Measurements from ENCODE around the gene GPR35.
"Not testable (repeated sequence)": the region's sequence is repeated elsewhere in the genome, so short reads cannot be mapped to it uniquely, and the experiment has no call there.

The GPR35 gene

GRCh38 chr2:240642806-240643092 is 17.5 kb downstream of the GPR35 start:
- DNase-seq: no peak

DNA sequence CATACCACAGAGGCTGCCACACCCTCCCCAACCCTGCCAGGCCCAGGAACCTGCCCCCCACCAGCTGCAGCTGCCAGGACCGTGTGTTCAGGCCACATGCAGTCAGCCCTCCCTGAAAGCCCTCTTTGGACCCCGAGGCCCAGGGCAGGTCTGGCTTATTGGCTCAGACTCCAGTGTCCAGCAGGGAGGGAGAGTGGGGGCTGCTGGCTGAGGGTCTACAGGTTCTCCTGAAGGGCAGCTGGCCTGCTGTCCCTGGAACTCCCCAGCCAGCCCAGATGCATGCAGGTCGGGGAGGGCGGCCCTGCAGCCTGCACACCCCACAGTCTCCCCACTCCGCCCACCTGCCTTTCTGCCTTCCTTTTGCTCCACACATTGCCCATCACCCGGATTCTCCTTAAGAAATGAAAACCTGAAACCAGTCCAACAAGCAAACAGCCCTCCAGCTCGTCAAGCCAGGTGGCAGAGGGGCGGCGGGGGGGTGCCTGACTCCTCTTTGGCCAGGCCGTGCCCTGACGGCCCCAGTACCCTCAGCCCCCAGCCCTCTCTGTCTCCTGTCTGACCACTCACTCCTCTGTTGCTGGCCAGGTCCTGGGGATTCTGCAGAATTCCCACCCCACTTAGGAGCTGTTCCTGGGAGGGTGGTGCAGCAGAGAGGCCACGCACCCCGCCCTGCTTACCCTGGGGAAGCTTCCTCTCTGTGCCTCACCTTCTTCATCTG is 18.0 kb downstream of the GPR35 start:
- DNase-seq: no peak

GRCh38 chr2:240643811-240644150 is 18.5 kb downstream of the GPR35 start:
- no peak for DNase-seq

- no peak for DNase-seq
Measured at GRCh38 chr2:240644171-240644651, 18.9 kb downstream of the GPR35 start.

- no peak for DNase-seq
Measured at GRCh38 chr2:240644859-240645301, 19.6 kb downstream of the GPR35 start.

- no peak for DNase-seq
Measured at GRCh38 chr2:240645346-240645745, 20.1 kb downstream of the GPR35 start.

GRCh38 chr2:240645801-240646175 is 20.5 kb downstream of the GPR35 start:
- no peak for DNase-seq

GRCh38 chr2:240646176-240646899 is 21.1 kb downstream of the GPR35 start:
- DNase-seq: no peak

- no peak for DNase-seq
Measured at GRCh38 chr2:240646900-240647502, 21.7 kb downstream of the GPR35 start.

DNA sequence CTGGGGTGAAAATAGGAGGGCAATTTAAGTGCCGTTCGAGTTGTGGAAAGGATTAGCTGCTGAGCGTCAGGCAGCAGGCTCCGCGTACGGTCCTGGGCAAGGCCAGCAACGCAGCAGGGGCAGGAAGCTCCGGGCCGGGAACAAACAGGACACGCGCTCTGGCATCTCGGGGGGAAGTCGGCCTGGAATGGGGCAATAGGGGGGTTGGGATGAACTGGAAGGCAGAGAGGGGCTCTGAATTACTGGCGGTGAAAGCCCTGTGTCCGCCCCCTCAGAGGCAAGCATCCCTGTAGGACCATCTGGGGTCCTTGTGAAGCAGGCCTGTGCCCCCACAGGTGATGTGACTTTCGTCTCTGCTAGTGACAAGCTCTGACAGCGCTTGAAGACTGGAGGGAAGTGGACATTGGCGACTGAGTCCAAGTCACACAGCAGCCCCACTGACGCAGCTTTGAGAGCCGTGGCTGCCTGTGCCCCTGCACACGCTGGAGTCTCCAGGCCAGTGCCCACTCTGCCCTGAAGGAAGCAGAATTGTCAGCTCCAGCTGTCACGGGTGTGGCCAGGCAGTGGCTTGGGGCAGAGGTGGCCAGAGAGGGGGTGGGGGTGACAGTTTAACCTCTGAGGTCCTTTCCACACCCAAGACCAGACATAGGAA is 22.3 kb downstream of the GPR35 start:
- DNase-seq: no peak

DNA sequence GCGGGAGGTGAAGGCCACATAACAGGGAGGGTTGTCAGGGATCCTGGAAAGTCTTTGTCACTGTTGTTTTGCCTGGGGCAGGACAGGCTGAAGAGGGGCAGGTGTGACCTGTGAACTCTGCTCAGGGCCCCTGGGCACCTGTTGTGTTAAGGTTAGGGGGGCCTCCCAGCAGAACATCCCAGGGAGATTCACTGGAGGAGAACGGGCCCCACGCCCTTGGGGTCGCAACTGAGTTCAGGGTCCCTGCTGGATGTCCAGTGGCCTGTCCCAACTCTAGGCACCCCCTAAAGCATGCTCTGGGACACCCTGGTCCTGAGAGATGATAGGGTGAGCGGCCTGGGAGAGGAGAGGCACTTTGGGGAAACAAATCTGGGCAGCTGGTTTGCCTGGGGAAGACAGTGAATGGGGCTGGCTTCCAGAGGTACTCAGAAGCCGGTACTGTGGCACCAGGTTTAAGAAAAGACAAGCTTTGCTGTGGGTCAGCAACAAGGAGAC is 22.9 kb downstream of the GPR35 start:
- DNase-seq: no peak

GRCh38 chr2:240648650-240649275 is 23.5 kb downstream of the GPR35 start:
- DNase-seq: no peak

GRCh38 chr2:240649331-240649730 is 24.1 kb downstream of the GPR35 start:
- no peak for DNase-seq

DNA sequence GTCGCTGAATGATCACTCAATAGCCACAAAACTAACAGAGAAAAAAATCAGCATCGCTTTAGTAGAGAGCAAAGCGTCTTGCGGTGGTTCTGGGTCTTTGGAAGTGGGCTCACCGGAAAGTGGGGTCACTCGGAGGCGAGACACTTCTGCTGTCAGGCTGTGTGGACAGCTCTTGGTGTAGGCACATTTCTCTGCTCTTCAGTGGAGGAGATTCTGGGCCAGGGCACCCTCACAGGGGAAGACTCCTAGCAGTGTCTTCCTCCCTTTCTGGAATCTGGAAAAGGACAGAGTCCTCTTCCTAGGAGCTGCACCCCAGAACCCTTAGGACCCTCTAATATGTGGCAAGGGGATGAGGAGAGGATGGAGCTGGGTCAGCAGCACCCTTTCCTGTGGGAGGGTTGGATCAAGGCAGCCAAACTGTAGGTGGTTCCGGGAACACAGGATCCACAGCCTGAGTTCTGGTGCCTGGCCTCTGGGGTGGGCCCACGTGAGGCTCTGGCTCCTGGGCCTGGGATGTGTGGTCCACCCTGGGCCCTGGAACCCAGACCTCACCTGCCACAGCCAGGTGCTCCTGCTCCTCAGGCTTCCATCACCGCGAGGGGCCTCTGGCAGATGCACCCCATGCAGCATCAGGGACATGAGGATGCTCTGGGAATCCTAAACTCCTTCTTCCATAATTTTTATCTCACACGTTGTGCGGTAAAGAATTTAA is 25.1 kb downstream of the GPR35 start:
- DNase-seq: no peak

DNA sequence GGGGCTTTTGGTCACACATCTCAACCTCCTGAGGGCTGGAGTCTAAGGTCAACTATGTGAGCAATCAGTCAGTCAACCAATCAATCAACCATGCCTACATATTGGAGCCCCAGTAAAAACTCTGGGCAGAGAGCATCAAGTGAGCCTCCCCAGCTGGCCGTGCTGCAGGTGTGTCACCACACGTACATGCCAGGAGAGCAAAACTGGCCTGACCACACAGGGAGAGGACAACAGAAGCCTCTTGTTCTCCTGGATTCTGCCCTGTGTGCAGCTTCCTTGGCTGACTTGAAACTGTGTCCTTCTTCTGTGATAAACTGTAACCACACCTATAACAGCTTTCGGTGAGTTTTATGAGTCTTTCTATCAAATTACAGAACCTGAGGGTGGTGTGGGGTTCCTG is 25.9 kb downstream of the GPR35 start:
- no peak for DNase-seq

GRCh38 chr2:240655931-240656886 is 30.9 kb downstream of the GPR35 start:
- DNase-seq: no peak

DNA sequence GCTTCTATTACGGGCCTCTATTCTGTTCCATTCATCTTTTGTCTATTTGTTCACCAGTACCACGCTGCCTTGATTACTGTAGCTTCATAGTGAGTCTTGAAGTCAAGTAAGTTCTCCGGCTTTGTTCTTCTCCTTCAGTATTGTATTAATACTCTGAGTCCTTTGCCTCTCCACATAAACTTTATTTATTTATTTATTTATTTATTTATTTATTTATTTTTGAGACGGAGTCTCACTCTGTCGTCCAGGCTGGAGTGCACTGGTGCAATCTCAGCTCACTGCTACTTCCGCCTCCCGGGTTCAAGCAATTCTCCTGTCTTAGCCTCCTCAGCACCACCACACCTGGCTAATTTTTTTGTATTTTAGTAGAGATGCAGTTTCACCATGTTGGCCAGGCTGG is 34.6 kb downstream of the GPR35 start:
- DNase-seq: not testable (repeated sequence)

GRCh38 chr2:240662681-240663080 is 37.4 kb downstream of the GPR35 start:
- DNase-seq: no peak

DNA sequence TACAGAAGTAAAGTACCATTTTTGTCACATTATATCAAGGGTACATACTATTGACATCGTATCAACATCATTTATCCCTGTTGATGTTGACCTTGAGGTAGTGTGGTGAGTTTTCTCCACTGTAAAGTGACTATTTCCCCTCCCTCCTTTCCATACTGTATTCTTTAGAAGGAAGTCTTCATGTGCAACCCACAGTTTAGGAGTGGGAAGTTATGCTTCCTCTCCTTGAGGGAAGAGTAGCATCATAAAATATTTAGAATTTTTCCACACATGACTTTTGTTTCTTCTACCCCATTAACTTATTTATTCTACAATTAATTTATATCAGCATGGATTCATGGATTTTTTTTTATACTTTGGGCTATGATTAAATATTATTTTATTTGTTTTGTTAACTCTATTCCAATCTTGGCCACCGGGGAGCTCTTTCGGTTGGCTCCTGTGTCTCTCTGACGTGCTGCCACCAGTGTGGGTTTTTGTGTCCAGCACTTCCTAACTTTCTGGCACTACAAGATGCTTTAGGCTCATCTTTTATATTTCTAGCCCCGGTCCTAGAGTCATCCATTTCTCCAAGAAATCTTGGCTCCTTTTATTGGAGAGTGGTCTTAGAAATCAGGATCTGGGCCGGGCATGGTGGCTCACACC is 38.4 kb downstream of the GPR35 start:
- DNase-seq: no peak

- DNase-seq: no peak
Measured at GRCh38 chr2:240664622-240665021, 39.3 kb downstream of the GPR35 start.

DNA sequence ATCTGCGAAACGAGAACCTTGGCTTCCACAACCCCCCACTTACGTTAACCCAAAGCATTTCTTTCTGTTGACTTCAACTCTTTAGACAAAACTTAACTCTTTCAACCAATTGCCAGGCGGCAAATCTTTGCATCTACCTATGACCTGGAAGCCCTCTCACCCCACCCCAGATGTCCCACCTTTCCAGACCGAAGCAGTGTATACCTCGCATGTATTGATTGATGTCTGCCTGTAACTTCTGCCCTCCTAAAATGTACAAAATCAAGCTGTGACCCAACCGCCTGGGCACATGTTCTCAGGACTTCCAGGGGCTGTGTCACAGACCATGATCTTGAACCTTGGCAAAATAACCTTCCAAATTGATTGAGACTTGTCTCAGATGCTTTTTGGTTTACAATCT is 45.1 kb downstream of the GPR35 start:
- DNase-seq: no peak
